Measurements from ENCODE around the gene UCN. TPM values are rescaled to one million over a fixed set of nuclear protein-coding genes. Genes with fewer than 3 reads are reported as not detected.

Gene UCN
- polyA plus RNA-seq, 1 donor (not counting 4 experiments of a cell fraction or from before 2014, with no cell fraction given), result 0.10 TPM

DNA sequence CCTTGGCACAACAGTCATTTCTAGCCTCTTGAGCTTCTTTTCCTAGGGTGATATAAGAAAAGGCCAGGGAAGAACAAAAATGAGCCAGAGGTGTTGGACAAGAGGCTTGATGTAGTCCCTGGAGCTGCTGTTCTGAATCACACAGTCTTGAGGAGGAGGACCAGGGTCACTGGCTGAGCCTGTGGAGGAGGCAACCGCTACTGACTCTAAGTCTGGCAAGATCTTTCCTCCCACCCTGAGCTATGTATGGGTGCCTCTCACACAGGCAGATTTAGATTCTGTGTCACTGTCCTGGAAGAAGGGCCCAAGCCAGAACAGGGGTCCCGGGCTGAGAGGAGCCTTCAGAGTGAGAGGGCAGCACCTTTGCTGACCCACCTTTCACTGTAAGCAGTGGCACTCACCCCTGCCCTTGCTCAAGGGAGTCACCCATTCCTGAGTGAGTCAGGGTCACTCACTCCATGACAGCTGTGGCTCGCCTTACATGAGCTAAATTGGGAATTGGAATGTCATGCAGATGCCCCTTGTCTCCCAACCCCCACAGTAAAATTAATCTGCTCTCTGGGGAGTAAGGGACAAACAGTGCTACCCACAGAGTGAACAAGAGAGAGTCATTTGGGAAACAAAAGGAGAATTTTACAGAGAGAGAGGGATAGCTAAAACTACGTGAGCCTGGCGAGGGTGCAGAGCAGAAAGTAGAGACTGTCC, 26.2 kb downstream of the UCN start, which contains the start of gene TRIM54:
TSS of gene TRIM54 (plus strand) at position 575 of the 705 bp plus-strand sequence. CDS start 303 bp downstream, outside the sequence.
- no peaks in the 10 kb centered on the region for H4K20me1 ChIP-seq (ENCODE audit: control insufficient read depth, extremely low read depth, insufficient read depth, low read length)
- no peaks in the 10 kb centered on the region for H3K9me1 ChIP-seq (ENCODE audit: control insufficient read depth, extremely low read depth, insufficient read depth, low read length)
- H3K9ac ChIP-seq (ENCODE audit: control insufficient read depth, extremely low read depth, insufficient read depth, low read length), result no peak within 1 kb of the TSS
- no peaks in the 10 kb centered on the region for H3K36me3 ChIP-seq (ENCODE audit: control insufficient read depth in 2 of 2, extremely low read depth in 1 of 2, insufficient read depth in 2 of 2, low read length in 2 of 2)
- H2AFZ ChIP-seq (ENCODE audit: control insufficient read depth, low read length), result no peak within 1 kb of the TSS
- dilution Hi-C loops (cut with MboI; ENCODE audit: extremely low pct_ligation_motif_present, low sequenced_read_pairs), result no loop called here
- FAIRE-seq, result no peak
- H3K4me2 ChIP-seq (ENCODE audit: control insufficient read depth, extremely low read depth, insufficient read depth, low read depth, low read length), result no peak within 1 kb of the TSS
- DNase-seq (ENCODE audit: low read depth, low spot score), result no peak
- H3K27me3 ChIP-seq (ENCODE audit: control insufficient read depth, extremely low read depth, insufficient read depth, low read length), result peaks cover 18% of the 10 kb centered on the region
- H3K27ac ChIP-seq (ENCODE audit: control insufficient read depth, insufficient read depth, low read length), result no peak within 1 kb of the TSS
- TF ChIP-seq, protein P1, sequence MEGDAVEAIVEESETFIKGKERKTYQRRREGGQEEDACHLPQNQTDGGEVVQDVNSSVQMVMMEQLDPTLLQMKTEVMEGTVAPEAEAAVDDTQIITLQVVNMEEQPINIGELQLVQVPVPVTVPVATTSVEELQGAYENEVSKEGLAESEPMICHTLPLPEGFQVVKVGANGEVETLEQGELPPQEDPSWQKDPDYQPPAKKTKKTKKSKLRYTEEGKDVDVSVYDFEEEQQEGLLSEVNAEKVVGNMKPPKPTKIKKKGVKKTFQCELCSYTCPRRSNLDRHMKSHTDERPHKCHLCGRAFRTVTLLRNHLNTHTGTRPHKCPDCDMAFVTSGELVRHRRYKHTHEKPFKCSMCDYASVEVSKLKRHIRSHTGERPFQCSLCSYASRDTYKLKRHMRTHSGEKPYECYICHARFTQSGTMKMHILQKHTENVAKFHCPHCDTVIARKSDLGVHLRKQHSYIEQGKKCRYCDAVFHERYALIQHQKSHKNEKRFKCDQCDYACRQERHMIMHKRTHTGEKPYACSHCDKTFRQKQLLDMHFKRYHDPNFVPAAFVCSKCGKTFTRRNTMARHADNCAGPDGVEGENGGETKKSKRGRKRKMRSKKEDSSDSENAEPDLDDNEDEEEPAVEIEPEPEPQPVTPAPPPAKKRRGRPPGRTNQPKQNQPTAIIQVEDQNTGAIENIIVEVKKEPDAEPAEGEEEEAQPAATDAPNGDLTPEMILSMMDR (optimal IDR thresholded peaks at IDR 0.05 in 1 of 3, IDR thresholded peaks at IDR 0.05 in 1 of 3, conservative IDR thresholded peaks at IDR 0.05 in 1 of 3; ENCODE audit: extremely low read depth in 1 of 3, insufficient read depth in 2 of 3, low read length in 3 of 3), result no peak
- no peak for TF ChIP-seq EZH2 (IDR thresholded peaks at IDR 0.05; ENCODE audit: low read length)
- no peaks in the 10 kb centered on the region for H3K79me2 ChIP-seq (ENCODE audit: control insufficient read depth, insufficient read depth, low read length)
- no peaks in the 10 kb centered on the region for H3K9me3 ChIP-seq (ENCODE audit: control insufficient read depth, low read depth, low read length)
- H3K4me1 ChIP-seq (ENCODE audit: control insufficient read depth, extremely low read depth, insufficient read depth, low read length), result no peaks in the 10 kb centered on the region
- no peak within 1 kb of the TSS for H3K4me3 ChIP-seq (ENCODE audit: control insufficient read depth in 2 of 3, extremely low read depth in 1 of 3, insufficient read depth in 2 of 3, low read depth in 1 of 3, low read length in 3 of 3)

DNA sequence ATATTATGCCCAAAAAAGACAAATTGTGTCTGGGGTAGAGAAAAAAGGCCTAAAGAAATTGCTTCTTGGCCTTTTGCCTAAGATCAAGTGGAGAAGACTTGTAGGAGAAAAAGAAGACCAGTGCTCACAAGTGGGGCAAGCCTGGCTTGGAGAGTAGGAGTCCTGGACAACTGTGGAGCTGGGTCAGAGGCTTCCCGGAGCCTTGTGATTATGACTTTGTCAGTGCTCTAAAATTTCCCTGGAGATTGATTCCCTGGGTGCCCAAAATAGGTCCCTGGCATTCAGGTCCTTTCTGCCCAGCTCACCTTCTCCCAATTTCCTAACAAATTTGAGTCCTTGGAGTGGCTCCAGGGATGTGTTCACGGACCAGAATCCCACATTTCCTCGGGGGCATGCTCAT, 26.8 kb downstream of the UCN start:
- Histone ChIP-seq H3K79me2 (ENCODE audit: control insufficient read depth, insufficient read depth, low read length) (no peaks in the 10 kb centered on the region), H3K27ac (ENCODE audit: control insufficient read depth, insufficient read depth, low read length) (no peak overlapping the region), H3K4me2 (ENCODE audit: control insufficient read depth, extremely low read depth, insufficient read depth, low read depth, low read length) (no peak overlapping the region), H3K36me3 (ENCODE audit: control insufficient read depth in 2 of 2, extremely low read depth in 1 of 2, insufficient read depth in 2 of 2, low read length in 2 of 2) (no peaks in the 10 kb centered on the region), H3K4me1 (ENCODE audit: control insufficient read depth, extremely low read depth, insufficient read depth, low read length) (no peaks in the 10 kb centered on the region), H4K20me1 (ENCODE audit: control insufficient read depth, extremely low read depth, insufficient read depth, low read length) (no peaks in the 10 kb centered on the region), H3K4me3 (ENCODE audit: control insufficient read depth in 2 of 3, extremely low read depth in 1 of 3, insufficient read depth in 2 of 3, low read depth in 1 of 3, low read length in 3 of 3) (no peak overlapping the region), H3K9me1 (ENCODE audit: control insufficient read depth, extremely low read depth, insufficient read depth, low read length) (no peaks in the 10 kb centered on the region), H3K27me3 (ENCODE audit: control insufficient read depth, extremely low read depth, insufficient read depth, low read length) (peaks cover 16% of the 10 kb centered on the region), H2AFZ (ENCODE audit: control insufficient read depth, low read length) (no peak overlapping the region), H3K9ac (ENCODE audit: control insufficient read depth, extremely low read depth, insufficient read depth, low read length) (no peak overlapping the region), H3K9me3 (ENCODE audit: control insufficient read depth, low read depth, low read length) (no peaks in the 10 kb centered on the region)
- dilution Hi-C loops (cut with MboI; ENCODE audit: extremely low pct_ligation_motif_present, low sequenced_read_pairs), result no loop called here
- DNase-seq (ENCODE audit: low read depth, low spot score) (no peak), FAIRE-seq (no peak)
- TF ChIP-seq, protein P1 (optimal IDR thresholded peaks at IDR 0.05 in 1 of 3, IDR thresholded peaks at IDR 0.05 in 1 of 3, conservative IDR thresholded peaks at IDR 0.05 in 1 of 3; ENCODE audit: extremely low read depth in 1 of 3, insufficient read depth in 2 of 3, low read length in 3 of 3), result no peak
- no peak for TF ChIP-seq EZH2 (IDR thresholded peaks at IDR 0.05; ENCODE audit: low read length)

All from keratinocyte (primary cell).